Endothelial cell of umbilical vein (primary cell): ENCODE measurements around the gene PHLPP2. TPM values are rescaled to one million over a fixed set of nuclear protein-coding genes. Genes with fewer than 3 reads are reported as not detected.

ENCODE experiments used
- BruUV-seq: library from RNA; stranded (reverse); fragments of 400-500 nt; replicated peaks from 2 replicates; lab custom pipeline; 2021; lab: Mats Ljungman, UMichigan
- CTCF ChIA-PET: fragments of 300-600, 350-600 bp; sonication (Branson Sonifier 250); formaldehyde crosslinking; loops from one replicate; lab custom pipeline; 2021; ENCODE audit warnings: antibody characterized with exemption, inconsistent platforms; lab: Charles Lee
- POLR2A ChIA-PET: fragments of 300-600, 350-600 bp; sonication (Branson Sonifier 250); formaldehyde crosslinking; loops from one replicate; lab custom pipeline; 2021; ENCODE audit warnings: antibody characterized with exemption, inconsistent platforms; lab: Charles Lee
- DNase-seq: peaks from one replicate; pipeline ENCODE4 v3.0.0-alpha.2; 2011; ENCODE audit warnings: low read depth, low spot score
- FAIRE-seq: peaks from 2 replicates; lab custom pipeline; 2011; peaks lifted over from hg19 to GRCh38; lab: Jason Lieb, UNC
- H2AFZ ChIP-seq: 2 replicates; pipeline ENCODE4 v1.6.0; 2012; ENCODE audit warnings: low read depth, low read length, control low read depth, inconsistent platforms
- H3K27ac ChIP-seq: 2 replicates; pipeline ENCODE4 v1.5.1; 2011; ENCODE audit warnings: low read depth, mild to moderate bottlenecking, control low read depth, low read length, moderate library complexity; ENCODE audit not compliant: insufficient read depth
- H3K27me3 ChIP-seq, 2 experiments: 2 replicates each; pipeline versions ENCODE4 v1.6.0 to v1.6.1; 2011; ENCODE audit warnings: low read length in 2 of 2, mixed read lengths in 1 of 2; ENCODE audit not compliant: control insufficient read depth in 2 of 2, insufficient read depth in 2 of 2
- H3K36me3 ChIP-seq, 2 experiments: 2 replicates in 1 of 2; 3 replicates in 1 of 2; pipeline ENCODE4 v1.5.1; 2011; ENCODE audit warnings: low read length in 2 of 2, mild to moderate bottlenecking in 1 of 2, moderate library complexity in 1 of 2; ENCODE audit not compliant: control insufficient read depth in 2 of 2, insufficient read depth in 2 of 2; ENCODE audit errors: extremely low read depth in 1 of 2
- H3K4me1 ChIP-seq: 3 replicates; pipeline ENCODE4 v1.5.1; 2011; ENCODE audit warnings: mild to moderate bottlenecking, low read length; ENCODE audit not compliant: control insufficient read depth, insufficient read depth; ENCODE audit errors: extremely low read depth
- H3K4me2 ChIP-seq: 2 replicates; pipeline ENCODE4 v1.6.1; 2011; ENCODE audit warnings: low read length, control low read depth, mixed read lengths; ENCODE audit not compliant: insufficient read depth
- H3K4me3 ChIP-seq, 3 experiments: fragments of 200-600 bp in 1 of 3; sonication (generic), shearing (Covaris generic) in 1 of 3; replicated peaks in 1 of 3; 2 replicates each; pipeline ENCODE4 v1.5.1; 2011 to 2016; ENCODE audit warnings: control low read depth in 3 of 3, low read length in 3 of 3, mild to moderate bottlenecking in 2 of 3, inconsistent platforms in 1 of 3, low read depth in 1 of 3, moderate library complexity in 1 of 3; ENCODE audit not compliant: insufficient read depth in 1 of 3
- H3K79me2 ChIP-seq: 2 replicates; pipeline ENCODE4 v1.6.0; 2012; ENCODE audit warnings: low read length, inconsistent platforms; ENCODE audit not compliant: control insufficient read depth, insufficient read depth
- H3K9ac ChIP-seq: replicated peaks from 2 replicates; pipeline ENCODE3; 2011; ENCODE audit warnings: low read length, control low read depth; ENCODE audit not compliant: insufficient read depth; ENCODE audit errors: extremely low read depth
- H3K9me1 ChIP-seq: replicated peaks from 3 replicates; pipeline ENCODE4 v1.6.0; 2011; ENCODE audit warnings: mild to moderate bottlenecking, low read length; ENCODE audit not compliant: control insufficient read depth, insufficient read depth; ENCODE audit errors: extremely low read depth
- H3K9me3 ChIP-seq: replicated peaks from 2 replicates; pipeline ENCODE4 v1.5.1; 2012; ENCODE audit warnings: low read length, inconsistent platforms; ENCODE audit not compliant: control insufficient read depth, insufficient read depth
- H4K20me1 ChIP-seq: replicated peaks from 2 replicates; pipeline ENCODE3; 2011; ENCODE audit warnings: mild to moderate bottlenecking, low read length; ENCODE audit not compliant: control insufficient read depth, insufficient read depth; ENCODE audit errors: extremely low read depth
- EZH2 ChIP-seq: IDR thresholded peaks from 2 replicates; pipeline ENCODE4 v1.6.1; 2012; ENCODE audit warnings: borderline replicate concordance, low read depth, mild to moderate bottlenecking, moderate library complexity, low read length, inconsistent platforms; ENCODE audit not compliant: severe bottlenecking
- FOS ChIP-seq: IDR thresholded peaks from 2 replicates; pipeline ENCODE4 v1.6.1; 2011; ENCODE audit warnings: mild to moderate bottlenecking, low read length, moderate library complexity, borderline replicate concordance; ENCODE audit not compliant: insufficient read depth
- GATA2 ChIP-seq: IDR thresholded peaks from 2 replicates; pipeline ENCODE4 v1.7.0; 2011; ENCODE audit warnings: low read depth, mild to moderate bottlenecking, moderate library complexity, mixed read lengths, low read length; ENCODE audit not compliant: insufficient read length, insufficient read depth
- JUN ChIP-seq: IDR thresholded peaks from 2 replicates; pipeline ENCODE4 v1.6.1; 2011; ENCODE audit warnings: borderline replicate concordance, low read depth; ENCODE audit not compliant: insufficient read length, insufficient read depth
- MYC ChIP-seq: IDR thresholded peaks from one replicate; pipeline ENCODE4 v1.6.1; 2011; ENCODE audit warnings: mild to moderate bottlenecking, low read depth, low read length
- POLR2A ChIP-seq: IDR thresholded peaks from 2 replicates; pipeline ENCODE4 v1.6.1; 2012; ENCODE audit warnings: low read depth, mild to moderate bottlenecking, control low read depth, low read length
- POLR2AphosphoS5 ChIP-seq: IDR thresholded peaks from 2 replicates; pipeline ENCODE4 v1.6.1; 2012; ENCODE audit warnings: low read depth, mild to moderate bottlenecking, control low read depth, low read length, moderate library complexity; ENCODE audit not compliant: insufficient read depth
- dilution Hi-C: fragments of 300-500 bp; cut with MboI; formaldehyde crosslinking; loops from one replicate; pipeline ENCODE4 v1.15.0; 2019; ENCODE audit warnings: low sequenced_read_pairs; ENCODE audit not compliant: extremely low pct_ligation_motif_present
- intact Hi-C: fragments of 100-400 bp; cut with micrococcal nuclease; formaldehyde crosslinking; loops from one replicate; pipeline ENCODE4 v1.10.0; 2022
- polyA plus RNA-seq, 4 experiments: library from polyadenylated mRNA; depleted of rRNA in 3 of 4; stranded (reverse) in 3 of 4; unstranded in 1 of 4; fragments of >200 nt; gene quantifications; 2 replicates each; pipeline versions ENCODE4 v1.2.1 to v1.2.3, GENCODE V29; 2011 to 2012; ENCODE audit warnings: missing spikeins in 1 of 4
- total RNA-seq: library from RNA; stranded (reverse); gene quantifications from 2 replicates; pipeline ENCODE4 v1.2.3, GENCODE V29; 2021
- TF ChIP-seq, protein P1 (sequence below): IDR thresholded peaks from 2 replicates; pipeline ENCODE4 v1.6.1; 2011; ENCODE audit not compliant: insufficient read depth, insufficient read length
- TF ChIP-seq, protein P2 (sequence below), 2 donors: IDR thresholded peaks; 1 replicate in 1 of 2; 2 replicates in 1 of 2; pipeline ENCODE4 v1.5.1; 2011; ENCODE audit warnings: low read length in 2 of 2, mild to moderate bottlenecking in 2 of 2, moderate library complexity in 2 of 2, control low read depth in 1 of 2, inconsistent platforms in 1 of 2, low read depth in 1 of 2; ENCODE audit not compliant: insufficient read depth in 1 of 2; ENCODE audit errors: extremely low read depth in 1 of 2

The PHLPP2 gene
- total and polyA plus RNA-seq, 2 donors (not counting 3 experiments of a cell fraction or from before 2014, with no cell fraction given) = 4.1 to 8.0 TPM

DNA sequence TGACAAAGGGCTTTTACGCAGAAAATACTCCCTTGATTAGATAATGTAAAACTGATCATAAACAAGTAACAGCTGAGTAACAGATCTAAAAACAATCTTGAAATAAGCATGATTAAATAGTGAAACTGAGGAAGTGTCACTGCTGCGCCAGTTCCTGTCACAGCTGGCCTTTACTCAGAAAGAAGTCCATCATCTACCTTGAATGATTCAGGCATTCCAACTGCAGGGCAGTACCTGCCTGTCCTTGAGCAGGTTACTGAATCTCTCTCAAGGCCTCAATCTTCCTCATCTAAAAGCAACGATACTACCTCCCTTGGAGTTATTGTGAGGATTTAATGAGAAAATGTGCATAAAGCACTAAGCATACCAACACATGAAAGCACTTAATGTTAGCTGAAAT is 12.7 kb downstream of the PHLPP2 start:
- no peak overlapping the region for H3K27ac ChIP-seq
- H3K36me3 ChIP-seq = peaks cover 2 to 3% of the 10 kb centered on the region in 2 experiments
- no peak overlapping the region for H2AFZ ChIP-seq
- DNase-seq (no peak), FAIRE-seq (no peak)
- CTCF ChIA-PET = no interaction called here
- no peaks in the 10 kb centered on the region for H3K9me3 ChIP-seq
- no peak overlapping the region for H3K4me2 ChIP-seq
- BruUV-seq = no TSS peak
- H3K27me3 ChIP-seq = no peaks in the 10 kb centered on the region
- H3K9ac ChIP-seq = no peak overlapping the region
- no peaks in the 10 kb centered on the region for H3K9me1 ChIP-seq
- dilution Hi-C loops = no loop called here
- peaks cover 10% of the 10 kb centered on the region for H3K79me2 ChIP-seq
- intact Hi-C loops = no loop called here
- no peak overlapping the region for H3K4me3 ChIP-seq
- TF ChIP-seq FOS (no peak), JUN (no peak), EZH2 (no peak), GATA2 (no peak), POLR2AphosphoS5 (no peak), MYC (no peak), POLR2A (no peak)
- TF ChIP-seq, protein P1, sequence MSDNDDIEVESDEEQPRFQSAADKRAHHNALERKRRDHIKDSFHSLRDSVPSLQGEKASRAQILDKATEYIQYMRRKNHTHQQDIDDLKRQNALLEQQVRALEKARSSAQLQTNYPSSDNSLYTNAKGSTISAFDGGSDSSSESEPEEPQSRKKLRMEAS = no peak
- TF ChIP-seq, protein P2, sequence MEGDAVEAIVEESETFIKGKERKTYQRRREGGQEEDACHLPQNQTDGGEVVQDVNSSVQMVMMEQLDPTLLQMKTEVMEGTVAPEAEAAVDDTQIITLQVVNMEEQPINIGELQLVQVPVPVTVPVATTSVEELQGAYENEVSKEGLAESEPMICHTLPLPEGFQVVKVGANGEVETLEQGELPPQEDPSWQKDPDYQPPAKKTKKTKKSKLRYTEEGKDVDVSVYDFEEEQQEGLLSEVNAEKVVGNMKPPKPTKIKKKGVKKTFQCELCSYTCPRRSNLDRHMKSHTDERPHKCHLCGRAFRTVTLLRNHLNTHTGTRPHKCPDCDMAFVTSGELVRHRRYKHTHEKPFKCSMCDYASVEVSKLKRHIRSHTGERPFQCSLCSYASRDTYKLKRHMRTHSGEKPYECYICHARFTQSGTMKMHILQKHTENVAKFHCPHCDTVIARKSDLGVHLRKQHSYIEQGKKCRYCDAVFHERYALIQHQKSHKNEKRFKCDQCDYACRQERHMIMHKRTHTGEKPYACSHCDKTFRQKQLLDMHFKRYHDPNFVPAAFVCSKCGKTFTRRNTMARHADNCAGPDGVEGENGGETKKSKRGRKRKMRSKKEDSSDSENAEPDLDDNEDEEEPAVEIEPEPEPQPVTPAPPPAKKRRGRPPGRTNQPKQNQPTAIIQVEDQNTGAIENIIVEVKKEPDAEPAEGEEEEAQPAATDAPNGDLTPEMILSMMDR (IDR thresholded peaks at IDR 0.05; ENCODE audit: extremely low read depth in 1 of 2, insufficient read depth in 1 of 2, low read depth in 1 of 2, low read length in 2 of 2) = no peak
- peaks cover 12% of the 10 kb centered on the region for H3K4me1 ChIP-seq
- POLR2A ChIA-PET = interaction anchor here (0.6 kb wide), 1 partner anchor 15 kb away, joined by 3 read pairs; no protein-coding TSS in a partner anchor
- no peaks in the 10 kb centered on the region for H4K20me1 ChIP-seq
